ENCODE data around the gene TENT4B.

- TF ChIP-seq CTCF (IDR thresholded peaks at IDR 0.05): no peak
- TF ChIP-seq POLR2A (IDR thresholded peaks at IDR 0.05): no peak
These were observed 28.3 kb upstream of the TENT4B start for GRCh38 chr16:50124769-50125168.

Measured in Peyer's patch (tissue), 4 donors.